Measurements from ENCODE around the gene MAP4K3.
"Not testable (repeated sequence)": the region's sequence is repeated elsewhere in the genome, so short reads cannot be mapped to it uniquely, and the experiment has no call there.

The MAP4K3 gene

DNA sequence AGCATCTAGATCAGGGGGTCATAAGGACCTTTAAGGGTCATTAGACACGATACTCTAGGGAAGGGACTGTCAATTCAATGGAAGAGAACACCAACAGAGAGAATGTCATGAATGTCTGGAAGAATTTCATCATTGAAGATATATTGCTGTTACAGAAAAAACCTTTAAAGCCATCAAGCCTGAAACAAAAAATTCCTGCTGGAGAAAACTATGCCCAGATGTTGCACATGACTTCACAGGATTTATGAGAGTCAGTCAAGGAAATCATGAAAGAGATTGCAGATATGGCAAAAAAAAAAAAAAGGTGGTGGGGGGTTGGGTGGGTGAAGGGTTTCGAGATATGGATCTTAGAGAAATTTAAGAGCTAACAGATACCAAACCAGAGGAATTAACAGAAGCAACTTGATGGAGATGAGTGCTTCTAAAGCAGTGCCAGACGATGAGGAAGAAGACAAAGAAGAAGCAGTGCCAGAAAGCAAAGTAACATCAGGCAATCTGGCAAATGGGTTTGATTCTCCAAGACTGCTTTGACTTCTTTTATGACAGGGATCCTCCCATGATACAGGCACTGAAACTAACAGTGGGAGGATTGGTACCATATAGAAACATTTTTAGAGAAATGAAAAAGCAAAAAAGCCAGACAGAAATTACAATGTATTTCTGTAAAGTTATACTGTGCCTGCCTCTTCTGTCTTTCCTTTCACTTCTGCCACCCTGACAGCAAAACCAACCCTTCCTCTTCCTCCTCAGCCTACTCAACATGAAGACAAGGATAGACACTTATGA lies 28.5 kb downstream of the MAP4K3 start:
- no peak for DNase-seq

DNA sequence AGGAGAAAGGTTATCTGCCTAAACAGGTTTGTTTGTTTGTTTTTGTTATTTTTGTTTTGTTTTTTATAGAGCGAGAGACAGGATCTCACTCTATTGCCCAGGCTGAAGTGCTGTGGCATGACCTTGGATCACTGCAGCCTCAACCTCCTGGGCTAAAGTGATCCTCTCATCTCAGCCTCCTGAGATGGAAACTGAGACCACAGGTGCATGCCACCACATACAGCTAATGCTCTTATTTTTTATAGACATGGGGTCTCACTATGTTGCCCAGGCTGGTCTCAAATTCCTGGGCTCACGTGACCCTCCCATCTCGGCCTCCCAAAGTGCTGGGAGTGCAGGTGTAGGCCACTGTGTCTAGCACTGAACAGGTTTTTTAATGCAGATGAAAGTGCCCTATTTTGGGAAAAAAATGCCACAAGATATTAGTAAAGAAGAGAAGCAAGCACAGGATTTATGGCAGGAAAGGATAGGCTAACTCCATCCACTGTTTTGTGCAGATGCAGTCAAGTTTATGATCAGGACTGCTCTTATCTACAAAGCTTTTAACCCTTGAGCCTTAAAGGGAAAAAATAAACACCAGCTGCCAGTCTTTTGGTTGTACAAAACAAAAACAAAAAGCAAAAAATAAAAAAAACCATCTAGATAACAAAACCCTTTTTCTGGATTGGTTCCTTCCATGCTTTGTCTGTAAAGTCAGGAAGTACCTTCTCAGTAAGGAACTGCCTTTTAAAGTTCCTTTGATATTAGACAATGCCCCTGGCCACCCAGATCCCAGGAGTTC lies 29.4 kb downstream of the MAP4K3 start:
- no peak for DNase-seq

DNA sequence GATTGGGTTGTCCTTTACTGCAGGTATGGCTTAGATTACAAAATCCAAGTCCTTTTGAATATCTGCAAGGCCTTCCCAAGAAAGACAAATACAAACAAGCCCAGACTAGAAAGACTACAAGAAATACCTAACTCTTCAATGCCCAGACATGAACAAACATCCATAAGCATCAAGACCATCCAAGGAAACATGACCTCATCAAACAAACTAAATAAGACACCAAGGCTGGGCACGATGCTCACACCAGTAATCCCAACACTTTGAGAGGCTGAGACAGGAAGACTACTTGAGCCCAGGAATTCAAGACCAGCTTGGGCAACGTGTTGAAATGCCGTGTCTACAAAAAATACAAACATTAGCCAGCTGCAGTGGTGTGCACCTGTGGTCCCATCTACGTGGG lies 31.7 kb downstream of the MAP4K3 start:
- no peak for DNase-seq

DNA sequence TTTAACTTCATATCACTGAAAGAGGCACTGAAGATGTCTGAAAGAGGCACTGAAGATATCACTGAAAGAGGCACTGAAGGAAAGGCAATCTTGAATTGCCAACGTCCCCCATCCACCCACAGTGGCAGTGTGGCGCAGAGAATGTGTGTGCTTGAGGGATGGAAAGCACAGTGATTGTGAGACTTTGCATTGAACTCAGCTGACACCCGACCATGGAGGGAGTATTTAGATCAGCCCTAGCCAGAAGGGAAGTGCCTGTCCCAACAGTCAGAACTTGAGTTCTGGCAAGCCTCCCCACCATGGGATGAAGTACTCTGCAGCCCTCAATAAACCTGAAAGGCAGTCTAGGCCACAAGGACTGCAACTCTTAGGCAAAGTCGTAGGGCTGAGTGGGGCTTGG lies 33.8 kb downstream of the MAP4K3 start:
- no peak for DNase-seq

DNA sequence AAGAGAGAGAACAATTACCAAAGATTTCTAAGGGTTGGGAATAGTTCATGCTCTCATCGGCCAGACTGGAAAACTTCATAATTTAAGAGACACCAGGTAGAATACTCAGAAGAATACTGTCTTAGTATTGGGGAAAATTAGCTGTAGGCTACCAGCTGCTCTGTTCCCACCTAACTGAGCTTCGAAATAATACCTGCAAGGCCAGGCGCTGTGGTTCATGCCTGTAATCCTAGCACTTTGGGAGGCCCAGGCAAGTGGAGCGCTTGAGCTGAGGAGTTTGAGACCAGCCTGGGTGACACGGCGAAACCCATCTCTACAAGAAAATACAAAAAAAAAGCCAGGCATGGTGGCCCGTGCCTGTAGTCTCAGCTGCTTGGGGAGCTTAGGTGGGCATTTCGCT lies 35.8 kb downstream of the MAP4K3 start:
- DNase-seq: no peak

DNA sequence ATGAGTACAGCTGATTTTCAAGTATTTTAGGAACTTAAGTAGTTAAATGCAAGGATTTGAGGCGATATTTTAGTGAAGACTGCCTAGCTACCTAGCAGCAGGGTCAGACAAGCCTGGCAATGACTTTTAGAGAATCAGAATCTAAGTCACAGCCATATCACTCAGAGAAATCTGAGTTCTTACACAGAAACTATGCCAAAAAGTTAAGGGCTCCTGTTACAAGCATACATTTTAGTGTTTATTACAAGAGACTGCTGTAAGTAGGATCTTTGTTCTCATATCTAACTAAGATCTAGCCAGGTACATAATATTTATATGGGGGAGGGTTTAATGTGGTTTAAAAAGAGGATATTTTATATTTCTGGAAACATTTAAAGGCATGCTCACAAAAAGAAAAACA lies 37.5 kb downstream of the MAP4K3 start:
- no peak for DNase-seq

DNA sequence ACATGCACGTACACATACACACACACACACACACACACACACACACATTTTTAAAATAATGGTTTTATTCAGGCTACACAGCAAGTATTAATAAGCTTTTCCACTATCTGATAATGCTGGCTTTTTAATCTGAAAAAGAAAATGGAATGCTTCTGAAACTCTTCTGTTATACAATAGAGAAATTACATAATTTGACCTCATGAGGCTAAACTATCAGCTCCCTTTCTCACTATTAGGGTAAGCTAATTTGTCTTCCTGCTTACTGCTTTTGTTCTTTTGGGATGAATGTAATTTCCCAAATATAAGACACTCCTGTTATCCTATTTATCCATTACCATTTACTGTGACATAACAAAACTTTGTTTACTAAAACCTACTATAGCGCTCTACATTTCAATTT lies 41.8 kb downstream of the MAP4K3 start:
- DNase-seq: no peak

DNA sequence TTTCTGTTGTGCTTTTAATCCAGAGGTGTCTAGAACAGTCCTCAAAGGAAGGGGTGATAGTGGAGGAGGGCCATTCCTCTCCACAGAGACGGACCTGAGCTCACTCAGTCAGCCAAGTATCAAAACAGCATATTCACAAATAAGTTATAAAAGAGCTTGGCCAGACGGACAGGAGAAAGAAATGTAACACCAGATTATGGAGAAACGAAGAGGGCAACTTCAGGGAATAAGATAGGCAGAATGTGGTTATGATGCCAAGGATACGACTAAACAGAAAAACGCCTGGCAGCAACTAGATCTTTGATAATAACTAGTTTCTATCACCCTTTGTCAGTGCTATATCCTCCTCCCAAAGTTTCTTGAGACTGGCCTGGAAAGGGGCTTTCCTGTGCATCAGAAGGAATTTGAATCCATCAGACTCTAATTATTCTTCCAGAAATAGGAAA lies 42.5 kb downstream of the MAP4K3 start:
- no peak for DNase-seq

DNA sequence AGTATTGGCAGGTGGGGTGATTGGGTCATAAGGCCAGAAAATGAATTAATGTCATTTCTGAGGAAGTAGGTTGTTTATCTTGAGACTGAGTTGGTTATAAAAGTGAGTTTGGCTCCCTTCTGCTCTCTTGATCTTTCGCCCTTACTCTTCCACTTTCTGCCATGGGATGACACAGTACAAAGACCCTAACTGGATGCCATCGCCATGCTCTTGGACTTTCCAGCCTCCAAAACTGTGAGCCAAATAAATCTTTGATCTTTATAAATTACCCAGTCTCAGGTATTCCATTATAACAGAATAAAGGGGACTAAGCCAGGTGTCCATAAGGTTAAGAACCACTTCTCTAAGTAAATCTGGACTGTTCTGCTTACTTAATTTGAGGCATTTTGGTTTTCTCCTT lies 44.4 kb downstream of the MAP4K3 start:
- DNase-seq: no peak

DNA sequence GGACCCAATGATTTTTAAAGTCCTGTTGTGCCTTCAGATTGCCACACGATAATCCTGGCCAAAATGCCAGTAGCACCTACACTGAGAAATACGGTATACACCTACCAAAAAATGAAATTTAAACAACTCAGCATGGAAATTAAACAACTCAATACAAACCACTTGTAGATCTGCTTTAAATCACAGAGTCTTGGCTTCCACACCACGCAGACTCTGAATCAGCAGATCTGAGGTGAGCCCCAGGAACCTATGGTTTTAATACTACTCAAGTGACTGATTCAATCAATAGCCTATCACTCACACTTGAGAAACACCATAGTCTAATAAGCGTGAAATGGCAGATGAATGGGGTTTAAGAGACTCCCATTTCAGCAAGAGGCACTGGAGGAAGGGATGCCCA lies 46.9 kb downstream of the MAP4K3 start:
- no peak for DNase-seq

DNA sequence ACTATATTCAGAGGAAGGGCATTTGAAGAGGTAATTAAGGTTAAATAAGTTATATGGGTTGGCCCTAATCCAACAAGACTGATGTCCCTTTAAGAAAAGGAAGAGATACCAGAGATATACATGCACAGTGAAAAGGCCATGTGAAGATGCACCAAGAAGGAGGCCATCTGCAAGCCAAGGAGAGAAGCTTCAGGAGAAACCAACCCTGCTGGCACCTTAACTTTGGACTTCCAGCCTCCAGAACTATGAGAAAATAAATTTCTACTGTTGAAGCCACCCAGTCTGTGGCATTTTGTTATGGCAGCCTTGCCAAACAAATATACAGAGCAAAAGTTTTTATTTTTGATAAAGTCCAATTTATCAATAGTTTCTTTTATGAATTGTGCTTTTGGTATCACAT lies 51.0 kb downstream of the MAP4K3 start:
- DNase-seq: no peak

DNA sequence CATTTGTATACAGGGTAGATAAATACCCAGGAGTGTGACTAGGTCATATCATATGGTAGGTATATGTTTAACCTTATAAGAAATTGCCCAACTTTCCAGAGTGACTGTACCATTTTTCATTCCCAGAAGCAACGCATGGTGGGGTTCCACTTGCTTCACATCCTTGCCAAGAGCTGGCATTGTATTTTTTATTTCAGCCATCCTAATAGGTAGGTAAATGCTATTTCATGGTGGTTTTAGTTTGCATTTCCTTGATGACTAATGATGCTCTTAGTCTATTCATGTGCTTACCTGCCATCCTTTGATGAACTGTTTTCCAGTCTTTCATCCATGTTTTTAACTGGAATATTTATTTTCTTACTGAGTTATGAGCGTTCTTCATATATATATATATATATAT lies 51.9 kb downstream of the MAP4K3 start:
- no peak for DNase-seq

DNA sequence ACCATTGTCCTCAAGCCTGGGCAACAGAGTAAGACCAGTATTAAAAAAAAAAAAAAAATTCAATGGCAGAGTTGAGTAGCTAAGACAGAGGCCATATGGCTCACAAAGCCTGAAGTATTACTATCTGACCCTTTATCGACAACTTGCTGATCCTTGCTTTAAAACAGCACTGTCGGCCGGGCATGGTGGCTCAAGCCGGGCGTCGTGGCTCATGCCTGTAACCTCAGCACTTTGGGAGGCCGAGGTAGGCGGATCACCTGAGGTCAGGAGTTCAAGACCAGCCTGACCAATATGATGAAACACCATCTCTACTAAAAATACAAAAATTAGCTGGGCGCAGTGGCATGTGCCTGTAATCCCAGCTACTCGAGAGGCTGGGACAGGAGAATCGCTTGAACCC lies 53.0 kb downstream of the MAP4K3 start:
- not testable (repeated sequence) for DNase-seq

DNA sequence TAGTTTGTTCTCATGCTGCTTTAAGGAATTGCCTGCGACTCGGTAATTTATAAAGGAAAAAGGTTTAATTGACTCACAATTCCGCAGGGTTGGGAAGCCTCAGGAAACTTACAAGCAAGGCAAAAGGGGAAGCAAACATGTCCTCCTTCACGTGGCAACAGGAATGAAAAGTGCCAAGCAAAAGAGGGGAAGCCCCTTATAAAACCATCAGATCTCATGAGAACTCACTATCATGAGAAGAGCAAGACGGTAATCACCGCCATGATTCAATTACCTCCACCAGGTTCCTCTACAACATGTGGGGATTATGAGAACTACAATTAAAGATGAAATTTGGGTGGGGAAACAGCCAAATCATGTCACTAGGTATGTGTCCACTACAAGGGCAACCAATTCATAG lies 53.9 kb downstream of the MAP4K3 start:
- DNase-seq: no peak

DNA sequence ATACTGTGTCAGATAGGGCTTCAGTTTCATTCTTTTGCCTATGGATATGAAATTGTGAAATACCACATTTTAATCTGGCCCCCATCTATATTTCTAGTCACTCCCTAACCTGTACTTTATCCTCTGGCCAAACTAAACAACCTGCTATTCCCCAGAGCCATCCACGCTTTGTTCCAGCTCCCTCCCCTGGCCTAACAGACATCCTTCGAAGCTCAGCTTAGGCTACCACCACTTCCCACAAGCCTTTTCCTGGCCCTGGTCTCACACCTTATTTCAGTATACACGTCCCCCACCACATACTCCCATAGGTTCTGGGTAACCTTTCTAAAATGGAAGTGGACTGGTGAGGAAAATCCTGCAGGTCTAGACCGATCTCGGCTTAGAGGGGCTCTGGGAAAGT lies 55.4 kb downstream of the MAP4K3 start:
- DNase-seq: no peak

DNA sequence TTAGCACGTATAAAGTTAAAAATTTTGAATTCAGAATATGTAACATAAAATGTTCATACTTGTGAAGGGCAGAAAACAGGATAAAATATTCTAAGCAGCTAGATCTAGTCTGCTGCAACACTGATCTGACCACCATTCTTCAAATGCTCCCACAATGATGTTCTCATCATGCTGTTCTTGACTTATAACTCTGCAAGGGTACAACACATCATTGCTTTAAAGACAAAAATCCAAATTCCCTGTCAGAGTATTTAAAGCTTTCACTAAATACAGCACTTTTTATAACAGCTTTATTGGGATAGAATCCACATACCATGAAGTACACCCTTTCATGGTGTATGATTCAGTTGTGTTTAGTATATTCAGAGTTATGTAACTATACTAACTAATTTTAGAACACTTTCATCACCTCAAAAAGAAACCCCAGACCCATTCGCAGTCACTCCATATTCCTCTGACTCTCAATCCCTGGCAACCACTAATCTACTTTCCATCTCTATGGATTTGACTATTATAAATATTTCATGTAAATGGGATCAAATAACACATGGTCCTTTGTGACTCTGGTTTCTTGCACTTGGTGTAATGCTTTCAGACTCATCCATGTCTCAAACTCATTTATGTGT lies 56.4 kb downstream of the MAP4K3 start:
- DNase-seq: peak in 1 of 3 experiments; percentile 27

DNA sequence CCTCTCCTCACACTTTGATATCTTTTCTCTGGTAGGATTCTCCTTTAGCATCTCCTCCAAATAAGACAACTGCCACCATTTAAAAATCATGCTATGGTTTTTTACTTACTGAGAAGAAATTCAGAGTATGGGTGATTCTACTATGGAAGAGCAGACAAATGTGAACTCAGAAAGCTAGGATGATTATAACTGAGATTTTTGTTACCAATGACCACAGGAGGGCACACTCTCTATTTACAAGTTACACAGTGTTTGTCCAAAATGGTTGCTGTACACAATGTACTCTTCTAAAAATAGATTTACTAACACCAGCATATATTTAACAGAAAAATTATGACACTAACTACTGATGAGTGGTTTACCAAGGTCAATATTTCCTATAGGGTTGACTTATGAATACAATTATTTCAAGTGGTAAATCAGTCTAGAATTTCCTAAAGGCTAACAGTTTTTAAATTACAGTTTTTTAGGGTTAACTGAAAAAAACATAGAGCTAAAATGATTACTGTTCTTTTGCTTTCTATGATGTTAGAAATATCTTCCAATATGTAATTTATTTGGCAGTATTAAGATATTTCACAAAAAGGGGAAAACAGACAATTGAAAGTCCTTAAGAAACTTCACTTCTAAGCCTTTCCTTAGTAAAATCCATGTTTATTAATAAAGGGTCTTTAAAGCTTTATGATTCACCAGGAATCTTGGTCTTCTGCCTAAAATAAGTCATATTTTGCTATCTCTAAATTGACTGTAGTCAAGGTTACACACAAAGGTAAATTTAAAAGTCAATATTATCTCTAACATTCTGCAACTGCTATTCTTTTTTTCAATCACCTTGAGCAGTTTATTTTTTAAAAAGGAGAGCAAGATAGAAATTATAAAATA lies 57.2 kb downstream of the MAP4K3 start:
- DNase-seq: peak; percentile 40 to 77 (median 45)

DNA sequence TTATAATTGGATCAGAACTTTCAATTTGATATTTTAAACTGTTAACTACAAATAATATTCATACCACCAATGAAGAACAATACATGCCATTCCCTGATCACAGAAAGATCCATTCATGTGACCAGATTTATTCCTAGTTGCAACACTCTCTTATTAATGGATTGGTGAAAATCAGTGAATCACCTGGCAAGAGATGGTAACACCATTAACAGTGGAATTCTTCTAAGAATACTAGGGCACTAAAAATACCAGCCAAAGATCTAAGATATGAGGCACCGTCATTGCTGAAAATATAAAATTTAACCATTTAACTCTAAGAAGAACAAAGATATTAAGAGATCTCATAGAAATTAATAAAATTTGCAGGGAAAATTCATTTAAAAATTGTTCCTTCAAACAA lies 58.1 kb downstream of the MAP4K3 start:
- peak in 1 of 3 experiments; percentile 17 for DNase-seq

DNA sequence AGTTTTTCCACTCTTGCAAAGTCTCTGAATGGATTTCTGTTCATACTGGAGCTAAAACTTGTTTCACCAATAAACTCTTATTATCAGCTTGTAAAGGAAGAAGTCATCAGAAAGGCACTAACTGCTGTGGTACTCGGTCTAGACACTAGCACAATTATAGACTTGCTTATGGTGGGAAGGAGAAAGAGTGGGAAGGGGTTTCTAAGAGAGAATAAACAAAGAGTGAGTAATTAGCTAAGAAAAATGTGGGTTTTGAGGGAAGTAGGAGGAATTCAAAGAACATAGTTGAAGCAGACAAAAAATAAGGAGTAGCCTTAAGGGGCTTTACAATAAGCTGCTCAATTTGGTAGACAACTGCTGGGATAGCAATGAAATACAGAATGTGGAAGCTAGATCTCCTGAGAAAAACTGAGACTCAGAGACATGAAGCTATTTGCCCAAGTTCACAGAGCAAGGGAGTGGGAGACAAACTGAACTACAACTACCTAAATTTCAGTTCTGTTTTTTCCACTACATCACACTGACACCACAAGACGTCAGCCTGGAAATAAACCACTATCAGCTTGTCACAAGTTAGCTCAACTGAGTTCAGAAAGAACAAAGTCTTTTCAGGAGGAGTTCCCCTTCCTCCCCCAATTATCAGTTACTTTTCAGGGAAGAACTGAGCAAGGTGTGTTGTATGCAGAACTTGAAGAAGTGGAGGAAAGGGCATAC lies 59.7 kb downstream of the MAP4K3 start:
- DNase-seq: no peak

DNA sequence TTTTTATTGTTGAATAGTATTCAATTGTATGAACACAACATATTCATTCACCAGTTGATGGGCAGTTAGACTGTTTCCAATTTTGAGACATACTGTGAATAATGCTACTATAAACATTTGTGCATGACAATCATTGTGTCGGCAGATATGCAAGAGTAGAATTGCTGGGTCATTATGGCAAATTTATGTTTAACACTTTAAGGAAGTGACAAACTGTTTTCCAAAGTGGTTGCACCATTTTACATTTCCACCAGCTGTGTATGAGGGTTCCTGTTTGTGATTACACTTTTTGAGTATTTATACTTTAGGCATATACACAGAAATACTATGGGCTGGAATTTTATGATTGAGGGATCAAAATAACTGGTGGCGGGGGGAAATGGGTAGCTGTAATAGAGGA lies 61.2 kb downstream of the MAP4K3 start:
- DNase-seq: no peak

DNA sequence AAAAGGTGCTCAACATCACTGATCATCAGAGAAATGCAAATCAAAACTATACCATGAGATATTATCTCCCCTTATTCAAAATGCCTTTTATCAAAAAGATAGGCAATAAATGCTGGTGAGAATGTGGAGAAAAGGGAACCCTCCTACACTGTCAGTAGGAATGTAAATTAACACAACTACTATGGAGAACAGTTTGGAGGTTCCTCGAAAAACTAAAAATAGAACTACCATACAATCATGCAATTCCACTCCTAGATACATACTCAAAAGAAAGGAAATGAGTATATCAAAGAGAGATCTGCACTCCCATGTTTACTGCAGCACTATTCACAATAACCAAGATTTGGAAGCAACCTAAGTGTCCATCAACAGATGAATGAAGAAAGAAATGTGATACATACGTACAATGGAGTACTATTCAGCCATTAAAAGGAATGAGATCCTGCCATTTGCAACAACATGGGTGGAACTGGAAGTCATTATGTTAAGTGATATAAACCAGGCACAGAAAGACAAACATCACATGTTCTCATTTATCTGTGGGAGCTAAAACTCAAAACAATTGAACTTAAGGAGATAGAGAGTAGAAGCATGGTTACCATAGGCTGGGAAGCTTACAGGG lies 63.8 kb downstream of the MAP4K3 start:
- DNase-seq: no peak

DNA sequence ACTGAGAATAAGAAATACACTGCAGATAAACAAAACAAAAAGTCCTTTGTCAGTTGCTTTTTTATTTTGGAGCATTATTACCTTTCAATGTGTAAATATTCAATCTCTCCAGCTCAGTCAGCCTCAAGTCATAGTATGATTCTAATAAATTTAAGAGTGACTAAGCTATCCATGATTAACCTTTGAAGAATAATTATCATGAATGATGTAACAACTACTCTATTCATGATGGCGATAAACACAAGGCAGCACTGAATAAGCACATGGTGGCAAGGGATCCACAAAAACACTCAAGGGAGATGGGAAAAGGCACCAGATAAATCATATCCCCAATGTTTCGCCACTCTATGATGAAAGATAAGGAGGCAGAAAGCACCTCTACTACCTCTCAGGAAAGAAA lies 67.0 kb downstream of the MAP4K3 start:
- DNase-seq: no peak

Data from NCI-H1417 (cell line).